GM19351 (cell line): Measurements from ENCODE around the gene UBR4.

Experiments
- ATAC-seq: cut with Tn5 transposase; IDR thresholded peaks from one replicate; pipeline ENCODE4 v1.9.1; 2021; ENCODE audit warnings: mild to moderate bottlenecking, moderate library complexity; ENCODE audit not compliant: unreplicated experiment

The UBR4 gene

DNA sequence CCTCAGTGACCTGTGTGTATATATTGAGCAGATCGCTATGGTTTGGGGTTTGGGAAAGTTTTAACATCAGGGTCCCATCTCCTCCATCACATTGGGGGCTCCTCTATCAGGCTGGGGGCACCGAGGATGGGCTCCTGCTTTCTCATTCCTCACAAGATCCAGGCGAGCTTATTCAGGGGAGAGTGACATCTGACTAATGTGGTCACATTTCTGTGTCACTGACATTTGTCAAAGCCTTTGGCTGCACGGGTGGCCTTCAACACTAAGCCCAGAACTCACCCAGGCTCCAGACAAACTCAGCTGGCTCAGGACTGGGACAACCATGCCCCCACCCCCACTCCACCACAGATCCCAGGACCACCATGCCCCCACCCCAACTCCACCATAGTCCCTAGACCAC is 150.3 kb downstream of the UBR4 start:
- no peak for ATAC-seq

- ATAC-seq, result no peak
Measured at GRCh38 chr1:19058476-19058797, 151.6 kb downstream of the UBR4 start.

- no peak for ATAC-seq
Measured at GRCh38 chr1:19057784-19058475, 152.1 kb downstream of the UBR4 start.

DNA sequence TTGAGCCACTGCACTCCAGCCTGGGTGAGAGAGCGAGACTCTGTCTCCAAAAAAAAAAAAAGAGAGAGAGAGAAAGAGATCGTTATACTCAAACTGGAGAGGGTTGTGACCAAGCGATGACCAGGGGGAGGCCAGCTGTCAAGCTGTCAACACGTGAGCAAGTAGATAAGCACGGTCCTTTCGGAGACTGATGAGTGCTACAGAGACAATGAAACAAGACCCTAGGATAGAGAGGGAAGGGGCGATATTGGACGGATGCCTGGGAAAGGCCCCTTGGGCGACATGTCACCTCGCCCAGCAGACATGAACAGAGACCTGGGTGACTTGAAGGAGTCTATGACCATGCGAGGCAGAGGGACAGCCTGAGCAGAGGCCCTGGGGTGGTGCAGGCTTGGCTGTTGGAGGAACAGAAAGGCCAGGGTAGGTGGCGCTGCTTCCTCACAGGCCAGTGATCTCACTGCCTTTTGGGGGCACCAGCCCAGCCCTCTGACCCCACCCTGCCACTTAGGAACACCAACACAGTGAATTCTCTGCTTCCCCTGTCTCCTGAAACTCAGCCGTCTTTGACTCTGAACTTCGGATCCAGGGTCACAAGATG is 152.8 kb downstream of the UBR4 start:
- ATAC-seq, result no peak

DNA sequence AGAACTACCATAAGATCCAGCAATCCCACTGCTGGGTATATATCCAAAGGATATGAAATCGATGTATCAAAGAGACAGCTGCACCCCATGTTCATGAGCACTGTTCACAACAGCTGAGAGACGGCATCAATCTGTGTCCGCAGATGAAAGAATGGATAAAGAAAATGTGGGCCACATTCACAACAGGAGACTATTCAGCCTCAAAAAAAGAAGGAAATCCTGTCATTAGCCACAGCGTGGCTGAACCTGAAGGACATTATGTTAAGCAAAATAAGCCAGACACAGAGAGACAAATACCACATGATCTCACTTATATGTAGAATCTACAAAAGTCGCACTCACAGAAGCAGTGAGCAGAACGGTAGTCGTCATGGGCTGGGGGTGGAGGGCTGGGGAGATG is 154.4 kb downstream of the UBR4 start:
- no peak for ATAC-seq

GRCh38 chr1:19055001-19055400 is 155.1 kb downstream of the UBR4 start:
- ATAC-seq, result no peak

GRCh38 chr1:19054216-19054615 is 155.8 kb downstream of the UBR4 start:
- no peak for ATAC-seq

DNA sequence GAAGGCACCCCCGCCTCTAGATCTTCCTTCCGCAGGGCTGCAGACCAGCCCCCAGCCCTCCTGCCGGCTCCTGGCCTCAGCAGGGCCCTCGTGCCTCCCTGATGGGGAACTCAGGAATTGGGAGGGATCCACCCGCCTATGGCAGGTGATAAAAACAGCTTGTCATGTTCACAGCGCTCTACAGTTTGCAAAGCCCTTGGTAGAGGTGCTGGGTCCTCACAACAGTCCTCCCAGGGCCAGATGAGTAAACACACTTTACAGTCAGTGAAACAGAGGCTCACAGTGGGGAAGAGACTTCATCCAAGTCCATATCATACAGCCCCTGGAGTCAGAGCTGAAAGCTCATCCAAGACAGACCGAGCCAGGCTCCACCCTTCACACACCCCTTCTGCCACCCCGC is 156.6 kb downstream of the UBR4 start:
- ATAC-seq, result no peak

DNA sequence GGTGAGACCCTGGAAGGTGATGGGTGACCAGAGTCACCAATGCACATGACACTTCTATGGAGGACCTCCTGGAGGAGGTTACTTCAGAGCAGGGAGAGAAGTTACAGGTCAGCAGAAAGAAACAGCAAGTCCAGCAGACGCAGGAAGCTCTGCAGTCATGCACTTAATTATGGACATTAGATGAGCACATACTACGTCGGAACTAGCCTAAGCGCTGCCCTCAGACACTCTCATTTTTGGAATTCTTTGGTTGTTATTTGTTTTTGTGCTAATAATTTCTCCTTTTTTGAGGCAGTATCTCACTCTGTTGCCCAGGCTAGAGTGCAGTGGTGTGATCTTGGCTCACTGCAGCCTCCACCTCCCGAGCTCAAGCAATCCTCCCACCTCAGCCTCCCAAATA is 160.3 kb downstream of the UBR4 start:
- no peak for ATAC-seq

DNA sequence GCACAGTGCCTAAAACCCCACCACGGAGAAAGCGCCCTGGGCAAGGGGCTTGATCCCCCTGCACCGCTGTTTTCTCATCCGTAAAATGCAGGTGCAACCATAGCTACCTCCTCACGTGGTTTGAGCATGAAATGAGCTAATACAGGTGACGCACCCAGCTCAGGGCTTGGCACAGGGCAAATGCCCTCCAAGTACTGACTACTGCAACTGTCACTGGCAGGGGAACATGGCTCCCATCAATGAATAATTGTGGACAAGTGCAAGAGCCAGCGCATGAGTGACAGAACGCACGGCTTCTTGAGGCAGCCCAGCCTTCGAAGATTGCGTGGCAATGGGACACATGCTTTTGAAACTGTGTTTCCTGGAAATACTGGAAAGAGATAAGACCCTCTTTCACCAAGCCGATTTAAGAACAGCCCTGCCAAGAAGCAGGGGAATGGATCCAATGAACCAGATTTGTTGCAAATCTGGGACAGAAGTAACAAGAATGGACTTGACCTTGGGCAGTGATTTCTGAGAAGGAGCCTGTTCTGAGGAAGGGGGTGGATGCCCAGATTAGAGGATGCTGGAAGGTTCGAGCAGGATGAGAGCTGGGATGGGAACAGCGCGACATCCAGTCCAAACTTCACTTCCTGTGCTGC is 160.8 kb downstream of the UBR4 start:
- no peak for ATAC-seq

DNA sequence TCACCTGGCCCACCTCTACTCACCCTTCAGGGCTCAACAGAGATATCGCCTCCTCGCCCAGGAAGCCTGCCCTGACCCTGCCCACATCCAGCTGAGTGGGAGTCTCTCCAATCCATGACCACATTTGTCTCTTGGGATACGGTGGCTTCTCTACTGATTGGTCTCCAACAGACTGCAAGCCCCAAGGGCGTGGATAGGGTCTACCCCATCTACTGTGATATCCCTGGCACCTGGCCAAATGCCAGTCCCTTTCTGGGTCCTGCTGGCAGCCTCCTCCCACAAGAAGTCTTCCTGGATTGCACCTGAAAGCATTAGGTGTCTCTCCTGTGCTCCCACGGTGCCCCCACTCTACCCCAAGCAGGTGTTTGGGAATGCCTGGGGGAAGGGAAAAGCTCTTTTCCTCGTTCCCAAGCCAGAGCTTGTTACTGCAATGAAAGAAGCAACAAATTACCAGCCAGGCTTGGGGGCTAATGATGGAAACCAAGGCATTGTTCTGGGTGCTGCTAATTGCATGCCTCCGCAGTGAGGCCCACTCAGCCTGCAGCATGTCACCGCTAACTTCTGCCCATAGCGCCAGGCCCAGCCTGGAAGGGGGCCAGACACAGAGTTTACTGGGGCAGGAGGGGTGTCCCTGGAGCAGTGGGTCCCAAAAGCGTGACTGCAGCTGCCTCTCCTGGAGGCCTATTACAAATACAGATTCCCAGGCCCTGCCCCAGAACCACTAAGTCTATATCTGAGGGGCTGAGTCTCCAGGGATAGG is 162.9 kb downstream of the UBR4 start:
- ATAC-seq, result no peak

DNA sequence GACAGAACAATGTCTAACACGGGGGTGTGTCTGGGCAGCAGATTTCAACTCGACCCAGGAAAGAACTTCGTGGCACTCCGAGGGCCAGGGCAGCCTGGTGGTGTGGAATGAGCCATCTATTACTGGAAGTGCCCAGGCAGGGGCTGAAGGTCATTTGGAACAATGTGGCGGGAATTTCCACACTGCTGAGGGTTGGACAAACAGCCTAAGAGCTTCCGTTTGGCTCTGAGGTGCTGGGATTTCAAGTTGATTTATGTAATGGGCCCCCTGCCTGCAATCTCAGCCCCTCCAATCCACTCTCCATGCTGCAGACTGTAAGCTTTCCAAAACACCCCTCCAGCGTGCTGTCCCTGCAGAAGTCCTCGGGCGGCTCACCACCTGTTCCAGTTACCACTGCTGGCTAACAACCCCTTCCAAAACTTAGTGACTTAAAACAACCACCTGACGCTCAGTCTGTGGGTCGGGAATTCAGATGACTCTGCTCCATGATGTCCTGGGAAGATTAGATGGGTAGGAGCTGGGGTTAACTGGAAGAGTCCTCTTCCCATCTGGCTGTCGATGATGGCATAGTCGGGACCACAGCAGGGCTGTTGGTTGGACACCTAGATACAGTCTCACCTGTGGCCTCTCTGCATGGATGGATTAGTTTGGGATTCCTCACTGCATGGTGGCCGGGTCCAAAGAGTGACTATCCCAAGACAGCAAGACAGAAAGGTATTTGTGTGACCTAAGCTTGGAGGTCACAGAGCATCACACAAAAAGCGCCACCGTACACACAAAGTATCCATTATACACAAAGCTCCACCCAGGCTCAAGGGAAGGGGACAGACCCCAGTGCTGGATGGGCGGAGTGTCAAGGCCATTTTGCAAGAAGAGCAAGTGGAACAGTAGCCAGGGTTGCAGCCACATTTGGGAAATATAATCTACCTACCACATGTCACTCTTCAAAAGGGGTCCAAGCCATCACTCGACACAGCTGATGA is 163.9 kb downstream of the UBR4 start:
- no peak for ATAC-seq

DNA sequence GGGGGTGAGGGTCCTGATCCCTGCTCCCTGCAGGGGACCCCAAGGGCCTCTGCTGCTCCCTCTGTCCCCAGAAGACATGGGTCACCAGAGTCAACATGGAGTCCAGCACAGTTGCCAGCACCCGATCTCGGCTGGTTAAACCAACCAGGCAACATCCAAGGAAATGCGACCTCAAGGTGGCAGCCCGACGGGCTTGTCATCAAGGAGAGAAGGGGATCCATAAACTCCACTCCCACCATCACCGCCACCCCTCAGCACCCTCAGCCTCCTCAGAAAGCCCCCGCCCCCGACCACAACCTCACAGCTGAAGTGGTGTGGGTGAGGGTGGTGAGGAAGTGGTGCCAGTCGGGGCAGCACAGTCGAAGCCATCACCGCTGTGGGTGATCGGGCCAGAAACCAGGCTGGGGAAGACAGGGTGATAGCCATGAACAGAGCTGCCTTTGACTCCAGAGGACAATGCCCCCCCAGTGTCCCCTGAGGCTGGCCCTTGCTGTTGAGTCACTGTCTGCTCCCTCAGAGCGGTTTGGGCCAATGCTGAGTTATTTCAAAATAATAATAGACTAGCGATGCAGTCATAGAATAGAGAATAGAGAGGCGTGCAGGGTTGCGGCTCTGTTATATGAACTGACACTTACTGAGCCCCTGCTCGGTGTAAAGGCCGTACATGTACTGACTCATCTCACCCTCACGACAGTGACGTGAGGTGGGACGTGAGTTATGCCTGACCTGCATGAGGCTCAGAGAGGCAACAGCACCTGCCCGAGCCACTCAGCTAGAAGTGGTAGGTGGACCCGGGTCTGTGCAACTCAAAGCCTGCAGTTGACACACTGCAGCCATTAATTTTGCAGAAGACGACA is 164.9 kb downstream of the UBR4 start:
- ATAC-seq, result no peak

- no peak for ATAC-seq
Measured at GRCh38 chr1:19044471-19044870, 165.6 kb downstream of the UBR4 start.

GRCh38 chr1:19043579-19044443 is 166.3 kb downstream of the UBR4 start:
- ATAC-seq, result no peak

DNA sequence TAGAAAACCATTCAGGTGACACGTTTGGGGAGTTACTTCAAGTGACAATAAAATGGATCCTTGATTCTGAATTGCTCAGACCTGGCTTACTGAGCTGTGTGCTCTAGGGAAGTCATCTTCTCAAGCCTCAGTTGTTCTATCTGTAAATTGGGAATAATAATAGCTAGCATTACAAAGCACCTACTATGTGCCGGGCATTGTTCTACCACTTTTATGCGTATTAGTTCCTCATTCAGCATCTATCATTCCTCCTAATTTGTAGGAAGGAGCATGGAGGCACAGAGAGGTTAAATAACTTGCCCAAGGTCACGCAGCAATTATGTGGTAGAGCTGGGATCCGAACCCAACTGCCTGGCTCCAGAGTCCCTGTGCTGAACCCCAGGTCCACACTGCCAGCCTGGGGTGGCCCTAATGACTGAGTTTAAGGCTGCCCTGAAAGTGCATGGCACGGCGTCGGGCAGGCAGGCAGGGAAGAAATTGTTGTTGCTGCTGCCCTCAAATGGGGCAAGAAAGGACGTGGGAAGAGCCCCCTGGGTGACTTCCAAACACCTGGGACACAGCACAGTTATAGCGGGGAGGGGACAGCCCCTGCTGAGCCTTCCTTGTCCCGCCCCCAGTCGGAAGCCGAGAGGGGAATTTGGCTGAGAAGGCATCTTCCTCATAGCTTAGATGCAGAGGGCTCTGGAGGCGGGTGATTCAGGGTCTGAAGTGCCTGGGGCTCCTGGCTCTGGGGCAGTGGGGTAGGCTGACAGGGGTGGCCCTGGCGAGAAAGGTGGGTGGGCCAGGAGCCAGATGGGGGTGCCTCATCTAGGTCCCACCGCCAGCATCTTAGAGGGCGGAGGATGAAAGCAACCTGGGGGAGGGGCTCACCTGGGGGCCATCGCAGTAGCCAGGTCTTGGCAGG is 167.1 kb downstream of the UBR4 start:
- ATAC-seq, result no peak

DNA sequence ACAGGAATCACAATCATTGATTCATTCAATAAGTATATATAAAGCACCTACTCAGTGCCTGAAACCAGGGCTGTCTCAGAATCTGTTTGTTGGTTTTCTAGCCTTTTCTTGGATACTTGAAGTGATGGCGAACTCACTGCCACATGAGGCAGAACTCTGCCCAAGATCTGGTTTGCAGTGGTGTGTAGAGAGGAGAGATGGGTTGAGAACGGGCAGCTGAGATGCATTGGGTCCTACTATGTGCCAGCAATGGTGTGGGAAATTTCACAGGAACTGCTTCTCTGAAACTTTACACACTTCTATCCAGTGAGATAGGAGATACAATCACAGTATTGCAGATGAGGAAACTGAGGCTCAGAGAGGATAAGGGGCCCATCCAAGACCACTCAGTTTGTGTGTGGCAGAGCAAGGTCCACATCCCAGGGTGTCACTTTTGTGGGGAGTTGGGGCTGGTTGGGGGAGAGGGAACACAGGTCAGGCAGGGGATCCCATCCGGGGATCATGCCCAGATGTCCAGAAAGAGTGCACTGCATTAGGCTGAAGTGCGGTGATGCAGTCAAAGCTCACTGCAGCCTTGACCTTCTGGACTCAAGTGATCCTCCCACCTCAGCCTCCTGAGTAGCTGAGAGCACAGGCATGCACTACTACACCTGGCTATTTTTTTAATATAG is 169.9 kb downstream of the UBR4 start:
- no peak for ATAC-seq
